ENCODE data around the gene SFRP5.
A peak's percentile ranks its signal among the peaks of the same experiment; 100 is the strongest.

SFRP5 gene

DNA sequence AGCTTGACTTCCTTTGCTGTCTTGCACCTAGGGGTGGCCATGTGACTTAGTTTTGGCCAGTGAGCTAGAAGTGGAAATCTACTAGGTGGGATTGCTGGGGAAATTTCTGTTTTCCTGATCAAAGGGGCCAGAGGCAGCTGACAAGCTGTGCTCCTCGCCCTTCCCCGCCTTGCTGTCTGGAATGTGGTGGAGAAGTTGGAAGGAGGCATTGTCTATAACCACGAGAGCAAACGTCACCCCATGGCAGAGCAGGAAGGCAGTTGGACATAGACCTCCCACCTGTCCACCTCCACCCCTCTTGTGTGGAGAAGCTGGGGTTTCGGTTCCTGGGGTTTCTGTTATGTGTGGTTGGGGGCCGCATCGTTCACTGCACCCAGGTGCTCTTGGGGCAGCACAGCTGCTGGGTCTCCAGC, 7.3 kb downstream of the SFRP5 start:
- DNase-seq (ENCODE audit: low spot score): no peak

DNA sequence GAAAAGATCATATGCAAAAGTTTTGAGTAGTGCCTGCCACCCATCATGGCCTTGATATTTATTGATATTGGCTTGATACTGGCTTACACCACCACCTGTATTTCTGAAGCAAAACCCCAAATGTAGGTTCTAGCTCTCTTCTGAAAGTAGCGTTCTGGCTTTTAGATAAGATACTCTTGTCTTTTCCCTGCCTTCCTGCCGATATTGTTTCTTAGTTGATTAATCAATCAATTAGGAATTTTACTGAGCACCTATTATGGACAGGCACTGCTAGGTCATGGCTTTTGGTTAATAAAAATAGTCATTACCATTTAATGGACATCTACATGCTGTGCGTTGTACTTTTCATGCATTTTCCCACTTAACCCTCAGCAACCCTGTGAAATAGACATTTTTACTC, 7.9 kb downstream of the SFRP5 start:
- no peak for DNase-seq (ENCODE audit: low spot score)

DNA sequence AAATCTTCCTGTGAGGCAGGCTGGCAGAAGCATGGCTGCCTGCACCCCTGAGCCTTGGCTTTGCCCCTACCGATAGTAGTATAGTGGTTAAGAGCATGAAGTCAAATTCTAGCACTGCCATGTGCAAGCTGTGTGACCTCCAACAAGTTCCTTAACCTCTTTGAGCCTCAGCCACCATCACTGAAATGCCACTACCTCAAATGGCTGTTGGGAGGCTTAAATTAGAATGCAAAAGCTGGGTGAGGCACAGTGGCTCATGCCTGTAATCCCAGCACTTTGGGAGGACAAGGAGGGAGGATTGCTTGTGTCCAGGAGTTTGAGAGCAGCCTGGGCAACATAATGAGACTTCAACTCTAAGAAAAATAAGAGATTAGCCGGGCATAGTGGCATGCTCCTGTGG, 8.4 kb downstream of the SFRP5 start:
- DNase-seq (ENCODE audit: low spot score): no peak

DNA sequence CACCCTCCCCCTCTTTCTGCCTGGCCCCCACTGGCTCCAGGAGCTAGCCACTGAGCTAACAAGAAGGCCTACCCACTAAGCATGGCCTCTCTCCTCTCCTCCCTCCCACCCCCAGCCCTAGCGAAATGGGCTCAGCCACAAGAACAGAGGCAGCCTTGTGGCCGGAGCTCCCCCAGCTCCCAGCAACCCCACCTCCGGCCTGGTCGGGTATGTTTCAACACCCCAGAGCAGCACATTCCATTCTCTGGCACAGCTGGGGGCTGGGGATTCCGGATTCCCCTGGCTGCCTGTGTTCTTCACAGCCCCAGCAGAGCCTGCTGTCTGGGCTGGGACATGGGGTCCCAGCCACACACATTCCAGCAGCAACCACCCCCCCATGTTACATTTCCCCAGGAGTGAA, 9.0 kb downstream of the SFRP5 start:
- DNase-seq (ENCODE audit: low spot score): no peak

DNA sequence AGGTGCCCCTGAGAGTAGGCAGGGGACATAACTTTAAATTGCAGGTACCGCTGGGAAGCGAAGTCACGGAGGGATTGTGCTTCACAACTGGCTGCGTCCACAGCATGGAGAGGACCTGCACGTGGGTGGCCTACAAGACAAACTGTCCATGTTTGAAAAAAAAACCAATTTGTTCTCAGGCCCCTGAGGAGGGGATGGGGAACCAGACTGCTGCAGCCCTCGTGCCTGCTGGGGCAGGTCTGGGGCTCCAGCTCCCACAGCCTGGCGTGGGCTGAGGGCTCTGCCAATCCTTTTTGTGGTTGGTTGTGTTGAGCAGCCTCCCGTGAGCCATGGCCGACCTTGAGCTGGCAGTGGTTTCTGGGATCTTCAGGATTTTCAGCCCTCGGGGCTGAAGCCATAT, 9.7 kb downstream of the SFRP5 start:
- no peak for DNase-seq (ENCODE audit: low spot score)

DNA sequence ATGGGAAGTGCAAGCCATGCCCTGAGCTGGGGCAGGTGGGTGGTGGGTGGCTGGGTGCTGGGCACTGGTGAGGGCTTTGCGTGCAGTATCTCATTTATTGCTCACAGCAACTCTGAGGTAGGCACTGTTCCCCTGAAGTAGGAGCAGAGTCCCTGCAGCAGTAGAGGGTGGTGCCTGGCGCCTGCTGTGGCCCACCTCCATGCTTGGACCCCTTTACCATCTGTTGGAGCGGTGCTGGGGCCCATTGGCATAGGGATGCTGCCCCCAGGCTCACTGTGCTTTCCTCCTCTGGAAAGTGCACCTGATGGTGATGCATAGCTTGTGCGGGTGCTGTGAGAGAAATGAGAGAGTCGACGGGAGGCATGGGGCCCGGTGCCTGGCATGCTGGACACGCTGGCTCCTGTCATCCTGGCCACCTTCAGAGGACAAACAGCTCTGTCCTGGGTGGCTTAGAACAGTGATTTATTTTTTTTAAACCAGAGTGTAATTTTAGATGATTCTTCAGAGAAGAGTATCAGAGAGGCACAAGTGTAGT, 10.4 kb downstream of the SFRP5 start:
- no peak for DNase-seq (ENCODE audit: low spot score)

DNA sequence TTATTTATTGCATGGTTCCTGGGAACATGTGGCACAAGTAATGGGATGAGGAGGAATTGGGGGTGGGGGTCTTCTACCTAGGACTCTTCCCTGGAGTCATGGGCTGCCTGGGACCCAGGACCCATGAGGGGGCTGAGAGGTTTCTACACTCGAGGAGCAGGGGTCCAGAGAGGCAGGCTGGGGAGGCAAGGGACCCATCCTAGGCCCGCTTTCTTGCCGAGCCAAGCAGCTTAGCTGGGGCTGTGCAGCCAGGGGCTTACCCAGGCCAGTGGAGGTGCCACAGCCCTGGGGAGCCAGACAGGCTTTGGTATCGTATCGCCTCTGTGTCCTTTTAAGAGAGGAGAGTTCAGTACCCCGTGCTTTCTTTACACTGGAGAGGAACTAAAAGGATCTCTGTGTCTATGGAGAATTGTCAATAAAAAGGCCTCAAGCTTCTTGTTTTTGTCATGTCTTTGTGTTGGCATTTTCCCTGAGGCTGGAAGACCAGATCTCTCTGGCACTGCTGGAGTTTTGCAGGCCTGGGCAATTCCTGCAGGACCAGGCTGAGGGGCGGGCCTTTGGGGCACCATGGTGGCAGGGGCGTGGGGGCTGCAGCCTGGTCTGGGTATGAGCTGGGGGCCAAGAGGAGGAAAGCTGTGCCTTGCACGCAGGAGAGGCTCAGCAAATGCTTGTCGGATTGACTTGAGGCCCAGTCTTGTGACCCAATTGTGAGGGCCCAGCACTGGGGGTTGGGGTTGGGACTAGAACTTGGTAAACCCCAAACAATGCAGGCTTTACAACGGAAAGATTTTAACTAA, 11.1 kb downstream of the SFRP5 start:
- DNase-seq (ENCODE audit: low spot score): no peak

DNA sequence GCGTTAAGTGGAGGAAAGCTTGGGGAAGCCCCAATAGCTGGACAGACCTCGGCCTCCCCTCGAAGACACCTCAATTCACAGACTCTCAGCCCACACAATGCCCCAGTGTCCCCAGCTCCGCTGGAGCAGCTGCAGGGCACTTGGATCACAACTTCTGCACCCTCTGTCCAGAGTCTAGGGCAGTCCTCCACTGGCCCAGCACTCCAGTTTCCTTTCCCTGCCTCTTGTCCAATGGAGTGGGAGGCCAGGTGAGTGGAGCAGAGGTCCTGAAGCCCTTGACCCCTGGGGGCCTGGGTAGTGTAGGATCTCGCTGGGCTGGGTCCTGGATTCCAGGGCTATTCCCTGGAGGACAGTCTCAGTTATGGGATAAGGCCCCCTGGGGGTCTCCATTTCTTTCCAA, 11.9 kb downstream of the SFRP5 start:
- DNase-seq (ENCODE audit: low spot score): no peak

DNA sequence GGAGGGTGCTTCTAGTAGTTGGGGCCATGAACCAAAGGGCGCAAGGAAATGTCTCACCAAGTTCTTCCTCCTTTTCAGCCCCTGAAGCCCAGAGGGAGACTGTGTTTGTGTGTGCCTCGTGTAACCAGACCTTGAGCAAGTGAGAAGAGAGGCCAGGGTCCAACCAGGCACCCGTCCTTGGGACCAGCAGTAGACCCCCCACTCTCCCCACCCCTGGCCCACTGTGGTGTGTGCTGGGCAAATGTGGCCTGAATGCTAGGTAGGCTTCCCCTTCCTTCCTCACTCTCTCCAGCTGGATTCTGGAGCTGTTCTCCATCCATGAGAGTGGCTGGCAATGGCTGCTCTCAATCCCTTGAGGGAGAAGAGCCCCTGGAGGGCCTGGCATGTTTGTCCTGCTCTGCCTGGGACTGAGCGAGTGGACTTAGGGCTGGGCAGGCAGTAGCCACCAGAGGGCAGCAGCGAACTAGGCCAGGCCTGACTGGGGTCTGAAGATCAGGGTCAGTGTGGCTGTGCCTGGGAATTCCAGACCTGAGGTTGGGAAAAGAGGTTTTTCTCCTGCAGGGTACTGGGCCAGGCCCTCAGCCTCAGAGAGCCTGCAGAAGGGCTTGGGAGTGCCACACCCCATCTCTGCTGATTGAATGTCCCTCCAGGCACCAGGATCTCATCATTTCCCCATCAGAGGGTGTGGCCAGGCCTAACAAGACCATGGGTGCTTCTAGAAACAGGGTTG, 12.5 kb downstream of the SFRP5 start:
- DNase-seq (ENCODE audit: low spot score): peak; percentile 67

DNA sequence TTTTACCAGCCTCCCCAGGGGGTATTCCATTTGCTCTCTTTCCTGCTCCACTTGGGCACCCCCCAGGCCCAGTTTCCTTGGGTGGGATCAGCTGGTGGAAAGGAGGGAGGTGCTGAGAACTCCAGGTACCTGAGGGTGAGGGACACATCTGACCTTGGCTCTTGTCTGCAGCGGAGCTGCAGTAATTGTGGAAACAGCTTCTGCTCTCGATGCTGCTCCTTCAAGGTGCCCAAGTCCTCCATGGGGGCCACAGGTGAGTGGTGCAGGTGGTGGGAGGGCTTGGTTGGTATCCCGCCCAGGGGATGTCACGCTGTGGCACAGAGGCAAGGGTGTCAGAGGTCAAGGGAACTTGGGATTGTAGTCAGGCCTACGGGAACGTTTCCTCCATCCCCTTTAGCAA, 14.3 kb downstream of the SFRP5 start:
- DNase-seq (ENCODE audit: low spot score): no peak

DNA sequence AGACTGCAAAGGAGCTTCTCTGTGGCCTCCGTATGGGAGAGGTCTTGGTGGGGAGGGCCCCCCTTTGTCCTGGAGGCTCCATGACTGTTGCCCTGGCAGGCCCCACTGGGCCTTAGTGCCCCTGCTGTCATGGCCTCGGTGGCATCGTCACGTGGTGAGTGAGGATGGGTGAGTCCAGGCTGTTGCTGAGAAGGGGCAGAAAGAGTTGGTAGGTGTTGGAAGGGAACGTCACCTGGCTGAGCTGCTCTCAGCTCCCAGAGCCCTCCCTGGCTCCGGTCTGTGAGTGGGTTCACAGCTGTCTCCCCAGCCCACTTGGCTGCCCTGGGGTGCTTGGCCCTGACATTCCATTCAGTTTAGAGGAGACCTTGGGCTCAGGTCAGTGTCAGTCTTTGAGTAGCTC, 16.1 kb downstream of the SFRP5 start:
- no peak for DNase-seq (ENCODE audit: low spot score)

DNA sequence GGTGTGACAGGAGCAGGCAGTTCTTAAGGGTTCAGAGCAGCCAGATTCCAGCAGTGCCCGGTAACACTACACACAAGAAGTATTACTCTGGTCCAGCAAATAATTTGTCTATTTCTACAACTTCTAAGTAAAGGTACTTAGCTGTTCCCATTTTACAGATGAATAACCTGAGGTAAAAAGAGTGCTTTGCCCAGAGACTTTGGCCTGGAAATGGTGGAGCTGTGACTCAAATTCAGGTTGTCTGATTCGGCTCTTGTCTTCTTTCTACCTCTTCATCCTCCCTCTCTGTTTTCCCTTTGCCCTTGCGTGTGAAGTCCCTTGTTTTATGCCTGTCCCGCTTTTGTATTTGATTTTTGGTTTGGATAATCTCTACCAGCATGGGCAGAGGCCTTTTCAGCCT, 17.1 kb downstream of the SFRP5 start:
- no peak for DNase-seq (ENCODE audit: low spot score)

DNA sequence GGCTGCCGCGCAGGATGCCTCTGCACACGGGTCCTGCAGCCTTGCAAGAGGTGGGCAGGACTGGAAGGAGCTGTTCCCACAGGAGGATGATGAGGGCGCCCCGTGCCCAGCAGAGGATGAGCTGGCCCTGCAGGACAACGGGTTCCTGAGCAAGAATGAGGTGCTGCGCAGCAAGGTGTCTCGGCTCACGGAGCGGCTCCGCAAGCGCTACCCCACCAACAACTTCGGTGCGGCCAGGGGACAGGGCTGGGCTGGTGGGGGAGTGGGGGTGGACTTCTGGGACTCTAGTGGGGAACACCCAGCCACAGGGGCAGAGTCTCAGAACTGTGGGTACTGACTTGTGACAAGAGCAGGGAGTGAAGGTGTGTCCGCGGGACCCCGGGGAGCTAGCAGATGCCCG, 18.8 kb downstream of the SFRP5 start:
- no peak for DNase-seq (ENCODE audit: low spot score)

DNA sequence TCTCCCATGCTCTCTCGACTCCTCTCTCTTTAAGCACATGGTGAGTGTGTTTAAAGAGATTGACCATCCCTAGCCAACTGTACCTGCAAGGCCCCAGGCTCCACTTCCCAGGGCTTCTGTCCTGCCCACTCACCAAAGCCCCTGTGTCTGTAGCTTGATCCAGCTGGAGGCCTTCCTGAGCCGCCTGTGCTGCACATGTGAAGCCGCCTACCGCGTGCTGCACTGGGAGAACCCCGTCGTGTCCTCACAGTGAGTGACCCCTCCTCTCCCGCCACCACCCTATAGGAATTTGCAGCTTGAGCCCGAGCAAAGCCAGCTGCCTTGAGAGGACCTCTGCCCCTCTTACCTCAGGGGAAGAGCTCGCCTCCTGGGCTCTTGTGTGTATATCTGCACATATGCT, 23.7 kb downstream of the SFRP5 start:
- no peak for DNase-seq (ENCODE audit: low spot score)

DNA sequence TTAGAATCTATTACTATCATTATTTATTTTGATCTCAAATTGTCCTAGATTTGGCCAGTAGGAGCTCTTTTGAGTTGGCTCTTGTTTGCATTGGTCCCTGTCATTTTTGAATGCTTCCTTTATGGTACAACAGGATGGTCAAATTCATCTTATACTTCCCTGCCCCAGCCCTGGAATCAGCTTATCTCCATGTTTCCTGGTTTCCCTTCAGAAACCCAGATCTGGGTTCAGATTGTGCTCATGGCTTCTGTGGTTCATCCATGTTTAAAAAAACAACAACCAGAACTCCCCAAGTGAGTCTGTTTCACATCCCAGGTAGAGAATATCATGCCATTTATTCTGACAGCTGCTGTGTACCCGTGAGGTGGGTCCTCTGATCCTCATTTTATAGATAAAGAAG, 24.2 kb downstream of the SFRP5 start:
- no peak for DNase-seq (ENCODE audit: low spot score)

DNA sequence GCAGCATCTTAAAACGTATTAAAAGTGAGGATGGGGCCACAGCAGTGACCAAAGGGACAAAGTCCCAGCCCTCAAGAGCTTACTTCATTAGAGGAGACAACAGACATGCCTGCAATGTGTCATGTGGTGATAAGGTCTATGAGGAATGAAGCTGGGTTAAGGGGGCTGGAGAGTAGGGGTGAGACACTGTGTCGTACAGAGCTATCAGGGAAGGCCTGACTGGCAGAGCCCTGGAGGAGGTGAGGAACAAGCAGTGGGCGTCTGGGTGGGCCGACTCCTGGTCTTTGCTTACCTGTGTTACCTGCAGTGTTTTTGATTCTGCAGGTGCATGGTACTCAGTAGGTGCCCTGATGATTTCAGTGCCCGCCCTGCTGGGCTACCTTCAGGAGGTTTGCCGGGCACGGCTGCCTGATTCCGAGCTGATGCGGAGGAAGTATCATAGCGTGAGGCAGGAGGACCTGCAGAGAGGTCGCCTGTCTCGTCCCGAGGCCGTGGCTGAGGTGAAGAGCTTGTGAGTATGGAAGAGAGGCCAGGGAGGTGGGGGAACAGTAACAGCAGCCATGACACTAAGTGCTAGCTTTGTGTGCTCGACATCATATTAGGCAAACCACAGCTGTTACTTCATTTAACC, 27.3 kb downstream of the SFRP5 start:
- no peak for DNase-seq (ENCODE audit: low spot score)

DNA sequence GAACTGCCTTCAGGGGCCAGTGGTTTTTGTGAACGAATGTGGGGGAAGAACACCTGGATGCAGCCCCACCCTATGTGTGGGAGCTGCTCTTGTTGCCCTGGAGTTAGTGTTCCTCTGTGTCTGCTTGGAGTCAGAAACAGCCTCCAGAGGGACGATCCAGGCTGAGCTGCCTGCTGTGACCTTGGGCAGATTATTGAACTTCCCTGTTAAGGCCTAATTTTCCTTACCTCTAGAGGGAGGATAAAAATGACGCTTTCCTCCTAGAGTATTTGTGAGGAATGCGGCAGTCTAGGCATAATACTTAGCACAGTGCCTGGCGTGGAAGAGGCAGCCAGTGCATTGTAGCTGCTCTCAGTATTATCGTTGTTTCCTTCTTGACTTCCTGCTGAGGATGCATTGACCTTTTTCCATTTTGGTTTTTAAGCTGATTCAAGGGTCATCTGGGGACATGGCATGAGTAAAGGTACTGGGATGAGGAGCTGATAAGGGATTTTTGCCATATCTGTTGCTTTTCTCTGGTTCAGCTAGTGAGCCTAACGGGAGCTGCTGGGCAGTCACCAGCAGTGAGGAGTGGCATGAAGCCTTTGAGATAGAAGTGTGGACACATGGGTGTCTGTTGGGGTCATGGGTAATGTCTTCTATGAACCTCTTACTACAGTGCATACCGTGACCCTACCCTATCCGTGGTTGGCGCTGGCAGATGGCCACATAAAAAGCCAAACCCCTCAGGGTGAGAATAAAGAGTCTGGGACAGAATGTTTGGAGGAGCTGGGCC, 28.4 kb downstream of the SFRP5 start:
- no peak for DNase-seq (ENCODE audit: low spot score)

DNA sequence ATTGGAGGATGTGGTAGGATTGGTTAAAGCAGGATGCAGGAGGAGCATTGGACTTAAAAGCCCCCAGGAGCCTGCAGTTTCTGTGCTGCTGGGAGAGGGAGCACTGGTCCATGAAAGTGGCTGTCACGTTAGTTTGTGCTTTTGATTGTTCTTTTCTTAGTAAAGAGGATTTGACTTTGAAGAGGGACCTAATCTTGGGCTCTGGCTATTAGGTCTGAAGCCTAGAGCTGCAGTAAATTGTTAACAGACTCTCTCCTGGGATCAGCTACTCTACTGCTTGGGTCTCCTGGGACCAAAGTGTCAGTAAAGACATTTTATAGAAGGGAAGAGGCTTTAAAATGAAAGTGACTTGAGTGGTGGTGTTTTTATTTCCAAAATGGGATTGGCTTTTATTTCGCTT, 31.2 kb downstream of the SFRP5 start:
- no peak for DNase-seq (ENCODE audit: low spot score)

DNA sequence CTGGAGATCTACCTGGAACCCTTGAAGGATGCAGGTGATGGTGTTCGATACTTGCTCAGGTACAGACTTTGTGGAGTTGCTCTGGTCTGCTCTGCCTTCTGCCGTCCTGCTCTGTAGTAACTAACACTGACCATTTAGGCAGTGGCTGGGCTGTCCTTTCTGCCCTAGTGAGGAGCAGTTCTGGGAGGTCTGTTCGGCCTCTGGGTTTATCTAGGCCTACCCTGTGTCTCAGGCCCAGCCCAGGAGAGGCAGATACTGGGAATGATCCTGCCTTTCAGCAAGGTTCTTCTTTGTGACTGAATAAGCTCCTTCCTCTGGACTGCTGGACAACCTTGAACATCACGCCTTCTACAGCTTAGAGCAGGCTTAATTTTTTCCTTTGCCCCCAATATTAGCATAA, 33.2 kb downstream of the SFRP5 start:
- no peak for DNase-seq (ENCODE audit: low spot score)

DNA sequence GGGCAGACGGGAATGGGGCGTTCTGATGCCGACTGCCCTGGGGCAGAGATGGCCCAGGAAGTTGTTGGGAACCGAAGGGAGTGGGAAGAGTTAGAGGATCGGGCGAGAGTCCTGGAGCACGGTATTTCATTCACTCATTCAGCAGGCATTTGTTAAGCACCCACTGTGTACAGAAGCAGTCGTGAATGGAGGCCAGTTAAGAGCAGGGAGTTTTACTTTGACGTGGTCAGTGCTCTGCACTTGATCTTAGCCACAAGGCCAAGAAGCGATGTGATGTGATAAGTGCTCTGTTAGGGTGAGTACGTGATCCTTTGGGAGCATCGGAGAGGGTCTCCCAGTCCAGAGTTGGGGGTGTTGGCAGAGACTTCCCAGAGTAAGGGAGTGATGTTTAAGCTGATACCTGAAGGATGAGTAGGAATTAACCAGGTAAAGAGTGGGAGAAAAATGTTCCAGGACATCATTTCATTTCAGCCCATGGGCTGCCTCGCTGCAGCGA, 34.0 kb downstream of the SFRP5 start:
- no peak for DNase-seq (ENCODE audit: low spot score)

DNA sequence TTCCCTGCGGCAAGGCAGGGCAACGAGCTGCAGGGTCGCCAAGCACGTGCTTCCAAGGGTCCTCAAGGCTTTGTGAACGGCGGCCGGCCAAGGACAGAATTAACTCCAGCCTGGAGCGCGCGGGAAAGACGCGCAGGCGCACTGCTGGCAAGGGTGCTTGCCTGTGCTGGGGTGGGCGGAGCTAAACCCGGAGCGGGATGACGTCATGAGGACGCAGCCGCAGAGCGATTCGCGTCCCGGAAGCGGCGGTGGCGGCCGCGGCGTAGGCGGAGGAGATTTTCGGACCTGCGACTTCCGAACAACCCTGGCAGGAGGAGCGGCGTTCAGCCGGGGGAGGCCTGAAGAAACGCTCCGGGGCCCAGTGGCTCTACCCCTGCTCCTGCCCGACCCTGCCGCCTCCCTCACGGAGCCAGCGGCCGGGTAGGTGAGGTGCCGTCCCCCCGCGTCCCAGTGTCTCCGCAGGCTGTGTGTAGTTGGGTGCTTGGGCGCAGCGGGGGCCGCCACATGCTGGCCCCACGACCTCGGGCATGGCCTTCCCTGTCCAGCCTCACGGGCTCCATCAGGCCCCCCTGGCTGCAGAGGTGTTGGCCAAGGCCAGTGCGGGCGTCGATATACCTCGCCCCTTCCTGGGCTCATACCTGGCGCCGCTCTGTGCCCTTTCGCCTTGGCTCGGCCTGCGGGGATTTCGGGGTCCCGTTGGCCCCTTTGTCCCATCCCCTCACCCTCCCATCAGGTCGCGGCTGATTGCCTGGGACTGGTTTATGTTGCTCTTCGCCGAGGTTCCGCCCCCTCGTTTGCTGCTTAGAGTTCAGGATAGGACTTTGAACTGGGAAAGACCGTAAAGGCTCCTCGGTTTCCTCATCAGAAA, 34.7 kb downstream of the SFRP5 start, which contains the start of gene ZFYVE27:
Gene ZFYVE27 (plus strand): TSS at position 227 of the 868 bp plus-strand sequence. CDS start 1,350 bp downstream, outside the sequence.
- peak; percentile 90 for DNase-seq (ENCODE audit: low spot score)

Data from globus pallidus (tissue), 1 donor.